Measurements from ENCODE around the gene ATF7. TPM values are rescaled to one million over a fixed set of nuclear protein-coding genes. Genes with fewer than 3 reads are reported as not detected.
A peak's percentile ranks its signal among the peaks of the same experiment; 100 is the strongest.

ATF7 gene
- polyA plus RNA-seq, 1 of the 3 experiments (the other 2 are of a cell fraction), result 12.8 TPM

DNA sequence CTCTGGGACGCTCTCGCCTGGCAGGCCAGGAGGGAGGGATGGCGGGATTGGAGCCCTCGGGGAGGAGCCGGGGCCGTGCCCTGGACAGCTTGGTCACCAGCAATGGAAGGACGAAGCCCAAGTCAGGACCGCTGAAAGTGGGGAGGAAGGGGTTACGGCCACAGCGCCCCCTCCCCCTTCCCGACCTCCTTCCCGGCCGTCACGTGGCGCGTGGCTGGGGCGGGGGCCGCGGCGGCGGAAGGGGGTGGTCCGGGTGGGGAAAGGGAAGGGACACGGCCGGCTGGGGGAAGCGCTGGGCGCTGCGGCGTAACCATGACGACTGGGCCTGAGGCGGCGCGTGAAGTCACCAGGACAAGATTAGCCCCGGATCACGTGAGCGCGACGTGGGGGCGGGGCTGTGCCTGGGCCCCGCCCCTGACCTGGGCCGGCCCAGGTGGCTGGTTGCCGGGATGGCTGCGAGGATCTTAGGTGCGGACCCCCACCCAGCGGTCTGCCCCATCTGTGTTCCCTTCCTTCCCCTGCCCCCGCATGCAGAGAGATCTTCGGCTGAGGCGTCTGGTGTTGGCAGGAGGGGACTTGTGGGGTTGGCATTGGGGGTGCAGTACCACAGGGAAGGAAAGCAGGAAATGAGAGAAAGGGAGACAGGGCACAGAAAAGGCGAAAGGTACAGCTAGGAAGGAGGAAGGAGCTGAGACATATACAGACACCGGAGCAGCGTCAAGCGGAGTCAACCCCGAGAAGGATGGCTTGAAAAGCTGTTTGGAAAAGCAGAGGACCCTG is 133.2 kb downstream of the ATF7 start (continued):
- TF ChIP-seq, protein P1, sequence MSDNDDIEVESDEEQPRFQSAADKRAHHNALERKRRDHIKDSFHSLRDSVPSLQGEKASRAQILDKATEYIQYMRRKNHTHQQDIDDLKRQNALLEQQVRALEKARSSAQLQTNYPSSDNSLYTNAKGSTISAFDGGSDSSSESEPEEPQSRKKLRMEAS (IDR thresholded peaks at IDR 0.05; ENCODE audit: low read depth), result peak; percentile 55
- TF ChIP-seq, protein P2, sequence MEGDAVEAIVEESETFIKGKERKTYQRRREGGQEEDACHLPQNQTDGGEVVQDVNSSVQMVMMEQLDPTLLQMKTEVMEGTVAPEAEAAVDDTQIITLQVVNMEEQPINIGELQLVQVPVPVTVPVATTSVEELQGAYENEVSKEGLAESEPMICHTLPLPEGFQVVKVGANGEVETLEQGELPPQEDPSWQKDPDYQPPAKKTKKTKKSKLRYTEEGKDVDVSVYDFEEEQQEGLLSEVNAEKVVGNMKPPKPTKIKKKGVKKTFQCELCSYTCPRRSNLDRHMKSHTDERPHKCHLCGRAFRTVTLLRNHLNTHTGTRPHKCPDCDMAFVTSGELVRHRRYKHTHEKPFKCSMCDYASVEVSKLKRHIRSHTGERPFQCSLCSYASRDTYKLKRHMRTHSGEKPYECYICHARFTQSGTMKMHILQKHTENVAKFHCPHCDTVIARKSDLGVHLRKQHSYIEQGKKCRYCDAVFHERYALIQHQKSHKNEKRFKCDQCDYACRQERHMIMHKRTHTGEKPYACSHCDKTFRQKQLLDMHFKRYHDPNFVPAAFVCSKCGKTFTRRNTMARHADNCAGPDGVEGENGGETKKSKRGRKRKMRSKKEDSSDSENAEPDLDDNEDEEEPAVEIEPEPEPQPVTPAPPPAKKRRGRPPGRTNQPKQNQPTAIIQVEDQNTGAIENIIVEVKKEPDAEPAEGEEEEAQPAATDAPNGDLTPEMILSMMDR (IDR thresholded peaks at IDR 0.05), result no peak; the same call in 1 of the 2 replicates

DNA sequence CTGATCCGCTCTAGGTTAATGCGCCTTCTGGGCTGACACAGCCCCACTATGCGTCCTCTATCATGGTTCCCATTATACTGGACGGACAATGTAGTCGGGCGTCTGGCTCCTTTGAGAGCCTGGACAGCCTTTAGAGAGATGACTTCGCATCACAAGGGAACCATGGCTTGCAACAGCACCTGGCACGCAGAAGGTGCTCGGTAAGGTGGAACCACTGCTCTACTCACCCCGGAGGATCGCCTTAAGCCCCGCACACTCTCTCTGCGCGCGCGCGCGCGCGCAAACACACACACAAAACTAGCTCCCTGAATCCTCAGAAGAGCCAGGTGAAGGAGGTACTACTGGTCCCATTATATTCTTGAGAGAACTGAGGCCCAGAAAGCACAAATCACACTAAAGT is 134.0 kb downstream of the ATF7 start:
- POLR2A ChIA-PET, result interaction anchor here (0.5 to 4.5 kb wide), 5 partner anchors 9 to 113 kb away, joined by 3 to 28 read pairs (median 4); partner anchors contain the start of gene TARBP2

More for the DNA sequence above, 134.0 kb downstream of the ATF7 start:
- CTCF ChIA-PET, result interaction anchor here (0.9 to 2.4 kb wide), 8 partner anchors 10 to 192 kb away, joined by 3 to 14 read pairs (median 4); partner anchors contain the start of genes AAAS and MYG1
- TF ChIP-seq MXI1 (IDR thresholded peaks at IDR 0.05; ENCODE audit: low read depth, low read length) (no peak), YY1 (IDR thresholded peaks at IDR 0.05; ENCODE audit: low read depth) (no peak), JUND (IDR thresholded peaks at IDR 0.05) (no peak), RFX5 (IDR thresholded peaks at IDR 0.05; ENCODE audit: low read length) (no peak), FOXJ3 (CRISPR knock-in tag; IDR thresholded peaks at IDR 0.05) (no peak), MEF2A (IDR thresholded peaks at IDR 0.05; ENCODE audit: borderline replicate concordance, low read depth) (no peak), RAD21 (IDR thresholded peaks at IDR 0.05; ENCODE audit: low read length) (no peak), NFIC (IDR thresholded peaks at IDR 0.05; ENCODE audit: borderline replicate concordance) (no peak), CHD2 (IDR thresholded peaks at IDR 0.05; ENCODE audit: low read length, partially characterized antibody) (no peak), RXRA (IDR thresholded peaks at IDR 0.05; ENCODE audit: borderline replicate concordance, low read depth) (no peak), GATA2 (CRISPR knock-in tag; IDR thresholded peaks at IDR 0.05) (no peak), GABPA (IDR thresholded peaks at IDR 0.05; ENCODE audit: low read depth) (no peak)
- TF ChIP-seq, protein P3, sequence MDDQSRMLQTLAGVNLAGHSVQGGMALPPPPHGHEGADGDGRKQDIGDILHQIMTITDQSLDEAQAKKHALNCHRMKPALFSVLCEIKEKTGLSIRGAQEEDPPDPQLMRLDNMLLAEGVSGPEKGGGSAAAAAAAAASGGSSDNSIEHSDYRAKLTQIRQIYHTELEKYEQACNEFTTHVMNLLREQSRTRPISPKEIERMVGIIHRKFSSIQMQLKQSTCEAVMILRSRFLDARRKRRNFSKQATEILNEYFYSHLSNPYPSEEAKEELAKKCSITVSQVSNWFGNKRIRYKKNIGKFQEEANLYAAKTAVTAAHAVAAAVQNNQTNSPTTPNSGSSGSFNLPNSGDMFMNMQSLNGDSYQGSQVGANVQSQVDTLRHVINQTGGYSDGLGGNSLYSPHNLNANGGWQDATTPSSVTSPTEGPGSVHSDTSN (IDR thresholded peaks at IDR 0.05), result no peak
- TF ChIP-seq, protein P4, sequence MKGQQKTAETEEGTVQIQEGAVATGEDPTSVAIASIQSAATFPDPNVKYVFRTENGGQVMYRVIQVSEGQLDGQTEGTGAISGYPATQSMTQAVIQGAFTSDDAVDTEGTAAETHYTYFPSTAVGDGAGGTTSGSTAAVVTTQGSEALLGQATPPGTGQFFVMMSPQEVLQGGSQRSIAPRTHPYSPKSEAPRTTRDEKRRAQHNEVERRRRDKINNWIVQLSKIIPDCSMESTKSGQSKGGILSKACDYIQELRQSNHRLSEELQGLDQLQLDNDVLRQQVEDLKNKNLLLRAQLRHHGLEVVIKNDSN (IDR thresholded peaks at IDR 0.05; ENCODE audit: borderline replicate concordance, low read depth), result no peak
- H4K20me1 ChIP-seq (ENCODE audit: insufficient read depth), result no peaks in the 10 kb centered on the region
- peak overlapping the region; percentile 80 for H3K4me2 ChIP-seq
- H3K9ac ChIP-seq, result peak overlapping the region; percentile 63; the same call in 1 of the 2 replicates
- H3K9me2 ChIP-seq, result no peaks in the 10 kb centered on the region
- no peaks in the 10 kb centered on the region for H3K27me3 ChIP-seq (ENCODE audit: insufficient read depth)
- no peak overlapping the region for H2AFZ ChIP-seq (ENCODE audit: low read depth)
- H3K9me3 ChIP-seq, result no peaks in the 10 kb centered on the region
- H3K36me3 ChIP-seq (replicated peaks in 1 of 2; ENCODE audit: control insufficient read depth in 1 of 2, insufficient read depth in 2 of 2, low read length in 1 of 2), result peaks cover 1 to 13% of the 10 kb centered on the region in 2 experiments
- H3K4me1 ChIP-seq (ENCODE audit: control insufficient read depth in 1 of 2, insufficient read depth in 2 of 2, low read depth in 1 of 2, low read length in 1 of 2), result peaks cover 20 to 28% of the 10 kb centered on the region in 2 experiments
- peaks cover 58% of the 10 kb centered on the region for H3K79me2 ChIP-seq (ENCODE audit: insufficient read depth)
- H3K27ac ChIP-seq (ENCODE audit: low read depth in 2 of 2, low read length in 1 of 2), result peak overlapping the region; percentile 63 to 90
- 84% methylated on average over 20 of the region's 20 CpGs for WGBS (ENCODE audit: low lambda C conversion rate)
- peaks cover 33% of the 10 kb centered on the region for H3F3A ChIP-seq (replicated peaks; ENCODE audit: insufficient read depth)
- peak overlapping the region; percentile 47 to 57; a peak in 3 of 4 replicates for H3K4me3 ChIP-seq (ENCODE audit: low read depth in 2 of 2, low read length in 1 of 2)
- no peak for DNase-seq

Data from SK-N-SH (cell line).